Fibroblast of pulmonary artery (primary cell): ENCODE results near the gene WWOX.

Experiments
- DNase-seq: peaks from one replicate; pipeline ENCODE4 v3.0.0-alpha.2; 2010; ENCODE audit warnings: low read depth
- H3K4me3 ChIP-seq: replicated peaks from 2 replicates; pipeline ENCODE4 v1.5.1; 2011; ENCODE audit warnings: low read depth, mild to moderate bottlenecking, control low read depth, low read length, moderate library complexity
- TF ChIP-seq, protein P1 (sequence below): IDR thresholded peaks from 2 replicates; pipeline ENCODE4 v1.5.1; 2011; ENCODE audit warnings: mild to moderate bottlenecking, control low read depth, low read length, inconsistent platforms; ENCODE audit errors: missing control alignments

Gene WWOX

DNA sequence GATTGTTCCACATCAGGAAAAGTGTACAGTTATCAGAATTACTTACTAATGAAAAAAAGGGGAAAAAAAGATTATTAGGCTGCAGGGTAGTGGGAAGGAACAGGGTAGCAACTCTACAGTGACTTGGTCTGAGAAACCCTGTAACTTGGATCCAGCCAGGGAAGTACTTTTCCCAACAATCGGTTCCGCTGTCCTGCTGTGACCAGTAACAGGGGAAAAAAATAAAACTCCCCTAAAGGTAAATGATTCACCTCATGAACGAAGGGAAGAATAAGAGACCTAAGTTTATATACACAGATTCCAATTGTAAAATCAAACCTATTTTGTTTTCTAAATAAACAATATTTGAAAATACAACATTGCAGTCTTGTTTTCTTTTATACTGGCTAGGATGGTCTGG lies 189.9 kb downstream of the WWOX start:
- H3K4me3 ChIP-seq = no peak overlapping the region
- DNase-seq = no peak
- TF ChIP-seq, protein P1, sequence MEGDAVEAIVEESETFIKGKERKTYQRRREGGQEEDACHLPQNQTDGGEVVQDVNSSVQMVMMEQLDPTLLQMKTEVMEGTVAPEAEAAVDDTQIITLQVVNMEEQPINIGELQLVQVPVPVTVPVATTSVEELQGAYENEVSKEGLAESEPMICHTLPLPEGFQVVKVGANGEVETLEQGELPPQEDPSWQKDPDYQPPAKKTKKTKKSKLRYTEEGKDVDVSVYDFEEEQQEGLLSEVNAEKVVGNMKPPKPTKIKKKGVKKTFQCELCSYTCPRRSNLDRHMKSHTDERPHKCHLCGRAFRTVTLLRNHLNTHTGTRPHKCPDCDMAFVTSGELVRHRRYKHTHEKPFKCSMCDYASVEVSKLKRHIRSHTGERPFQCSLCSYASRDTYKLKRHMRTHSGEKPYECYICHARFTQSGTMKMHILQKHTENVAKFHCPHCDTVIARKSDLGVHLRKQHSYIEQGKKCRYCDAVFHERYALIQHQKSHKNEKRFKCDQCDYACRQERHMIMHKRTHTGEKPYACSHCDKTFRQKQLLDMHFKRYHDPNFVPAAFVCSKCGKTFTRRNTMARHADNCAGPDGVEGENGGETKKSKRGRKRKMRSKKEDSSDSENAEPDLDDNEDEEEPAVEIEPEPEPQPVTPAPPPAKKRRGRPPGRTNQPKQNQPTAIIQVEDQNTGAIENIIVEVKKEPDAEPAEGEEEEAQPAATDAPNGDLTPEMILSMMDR = no peak

DNA sequence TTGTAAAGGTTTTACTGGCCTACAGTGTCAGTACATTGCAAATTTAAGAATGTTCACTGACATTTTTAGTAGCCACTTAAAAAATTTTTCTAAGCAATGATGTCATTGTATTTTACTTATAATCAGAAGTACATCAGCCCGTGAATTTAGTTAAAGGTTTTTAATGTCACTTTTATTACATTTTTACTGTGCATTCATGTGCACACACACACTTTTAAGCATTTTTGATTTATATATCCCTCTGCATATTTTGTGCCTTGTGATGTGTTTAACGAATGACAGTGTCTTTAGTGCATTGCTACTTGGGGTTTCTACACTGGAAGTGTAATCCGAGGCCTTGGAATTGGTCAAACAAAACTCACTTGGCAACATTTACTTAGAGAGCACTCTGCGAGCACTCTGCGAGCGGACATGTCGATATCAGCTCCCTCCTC lies 190.4 kb downstream of the WWOX start:
- no peak for DNase-seq
- TF ChIP-seq, protein P1 = no peak

DNA sequence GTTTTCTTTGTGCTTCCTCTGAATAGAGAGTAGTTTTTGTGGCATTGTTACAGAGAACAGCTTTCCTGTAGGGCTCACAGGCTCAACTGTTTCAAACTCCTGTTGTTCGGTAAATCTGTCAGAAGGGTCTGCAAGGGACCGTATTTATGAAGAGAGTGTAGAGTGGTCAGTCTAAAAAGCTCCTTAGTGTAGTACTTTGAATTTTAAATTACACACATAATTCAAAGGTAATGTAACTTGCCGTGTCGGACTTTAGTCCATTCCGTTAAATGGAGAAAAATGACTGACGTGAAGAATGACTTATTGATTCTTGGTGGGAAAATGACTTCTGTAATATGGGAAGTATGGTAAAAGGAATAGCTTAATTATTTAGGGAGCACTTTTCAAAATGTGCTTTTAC lies 190.9 kb downstream of the WWOX start:
- no peak overlapping the region for H3K4me3 ChIP-seq
- no peak for DNase-seq
- TF ChIP-seq, protein P1 = no peak

More for the DNA sequence above, 190.4 kb downstream of the WWOX start:
- H3K4me3 ChIP-seq = no peak overlapping the region

DNA sequence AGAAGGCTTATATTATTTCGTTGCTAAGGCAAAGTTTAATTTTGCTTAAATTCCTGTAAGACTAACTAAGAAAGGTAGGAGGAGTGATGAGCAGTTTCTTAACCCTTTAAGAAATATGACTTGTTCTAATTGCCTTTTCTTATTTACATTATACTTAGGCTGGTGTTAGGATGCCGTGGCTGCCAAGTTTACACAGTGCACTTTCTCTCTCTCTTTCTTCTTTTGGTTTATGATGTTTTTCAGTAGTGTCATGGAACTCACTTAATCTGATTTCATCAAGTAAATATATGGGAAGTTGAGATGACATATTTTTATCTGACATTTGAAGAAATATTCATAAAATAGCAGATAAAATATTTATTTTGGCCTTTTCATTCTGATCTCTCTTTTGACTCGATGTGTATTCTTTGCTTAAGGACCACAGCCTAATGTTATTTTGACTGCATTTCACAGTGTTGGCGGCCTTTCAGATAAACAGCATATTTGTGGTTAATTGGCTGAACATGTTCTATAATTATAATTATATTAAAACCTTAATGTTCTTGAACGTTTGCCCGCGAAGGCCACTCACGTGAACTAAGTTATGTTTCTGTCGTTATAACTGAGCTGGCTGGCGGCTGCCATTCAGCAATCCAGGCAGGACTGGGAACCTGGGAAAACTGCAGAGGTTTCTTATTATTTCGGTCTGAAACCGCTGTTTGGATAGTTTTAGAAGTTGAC lies 191.6 kb downstream of the WWOX start:
- no peak for DNase-seq
- no peak overlapping the region for H3K4me3 ChIP-seq
- TF ChIP-seq, protein P1 = no peak

DNA sequence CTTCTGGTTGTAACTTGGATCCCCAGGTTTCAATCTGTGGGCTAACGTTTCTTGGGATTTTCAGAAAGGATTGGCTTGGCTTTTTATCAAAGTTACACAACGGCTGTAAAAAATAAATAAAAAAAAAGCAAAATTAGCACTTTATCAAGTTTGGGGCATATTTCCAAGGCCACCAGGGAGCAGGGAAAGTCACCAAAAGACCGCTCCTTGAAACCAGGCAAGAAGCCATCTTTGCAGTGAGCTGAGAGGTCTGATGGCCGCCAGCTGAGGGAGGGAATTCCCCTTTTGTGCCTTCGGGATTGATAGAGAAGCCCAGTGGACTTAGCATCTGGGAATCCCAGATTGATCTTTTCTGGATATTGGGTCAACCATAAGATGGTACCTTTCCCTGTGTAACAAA lies 192.2 kb downstream of the WWOX start:
- DNase-seq = no peak
- TF ChIP-seq, protein P1 = no peak
- no peak overlapping the region for H3K4me3 ChIP-seq

DNA sequence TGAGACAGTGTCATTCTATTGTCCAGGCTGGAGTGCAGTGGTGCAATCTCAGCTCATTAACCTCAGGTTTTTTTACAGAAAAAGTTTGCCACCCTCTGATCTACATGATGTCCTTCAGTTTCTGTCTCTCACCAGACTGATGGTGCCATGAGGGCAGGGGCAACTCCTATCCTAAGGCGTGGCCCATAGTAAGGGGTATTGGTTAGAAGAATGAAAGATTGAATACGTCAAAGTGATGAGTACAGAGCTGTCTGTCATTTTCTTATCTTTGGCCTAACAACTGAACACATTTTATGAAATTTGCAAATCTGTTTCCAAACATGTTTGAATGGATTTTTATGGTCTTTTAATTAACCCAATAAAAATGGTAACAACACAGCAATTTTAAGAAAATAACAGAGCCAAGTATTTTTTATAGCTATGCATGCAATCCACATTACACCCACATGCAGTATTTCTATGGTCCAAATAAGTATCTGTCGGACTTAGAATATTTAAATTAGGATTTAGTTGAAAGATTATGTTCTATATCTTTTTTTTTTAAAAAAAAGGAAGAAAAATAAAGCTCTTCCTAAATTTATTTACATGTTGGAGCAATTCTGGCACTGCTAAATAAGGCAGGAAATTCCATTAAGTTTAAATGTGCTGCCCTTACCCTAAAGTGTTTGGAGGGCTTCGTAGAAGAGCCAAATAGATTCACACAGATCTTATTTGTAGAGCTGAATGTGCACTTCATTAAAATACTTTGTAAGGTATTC lies 192.8 kb downstream of the WWOX start:
- DNase-seq = no peak
- TF ChIP-seq, protein P1 = no peak
- H3K4me3 ChIP-seq = no peak overlapping the region
